GM18907 (cell line): ENCODE results near the gene SLC22A14.
"Not testable (repeated sequence)": the region's sequence is repeated elsewhere in the genome, so short reads cannot be mapped to it uniquely, and the experiment has no call there.

Experiments used
- ATAC-seq: cut with Tn5 transposase; IDR thresholded peaks from one replicate; pipeline ENCODE4 v1.9.1; 2021; ENCODE audit warnings: mild to moderate bottlenecking, moderate library complexity; ENCODE audit not compliant: unreplicated experiment

Gene SLC22A14

GRCh38 chr3:38270606-38271005, 11.5 kb upstream of the SLC22A14 start:
- ATAC-seq = no peak

- ATAC-seq = no peak
Observed at GRCh38 chr3:38271553-38271952, 10.5 kb upstream of the SLC22A14 start.

DNA sequence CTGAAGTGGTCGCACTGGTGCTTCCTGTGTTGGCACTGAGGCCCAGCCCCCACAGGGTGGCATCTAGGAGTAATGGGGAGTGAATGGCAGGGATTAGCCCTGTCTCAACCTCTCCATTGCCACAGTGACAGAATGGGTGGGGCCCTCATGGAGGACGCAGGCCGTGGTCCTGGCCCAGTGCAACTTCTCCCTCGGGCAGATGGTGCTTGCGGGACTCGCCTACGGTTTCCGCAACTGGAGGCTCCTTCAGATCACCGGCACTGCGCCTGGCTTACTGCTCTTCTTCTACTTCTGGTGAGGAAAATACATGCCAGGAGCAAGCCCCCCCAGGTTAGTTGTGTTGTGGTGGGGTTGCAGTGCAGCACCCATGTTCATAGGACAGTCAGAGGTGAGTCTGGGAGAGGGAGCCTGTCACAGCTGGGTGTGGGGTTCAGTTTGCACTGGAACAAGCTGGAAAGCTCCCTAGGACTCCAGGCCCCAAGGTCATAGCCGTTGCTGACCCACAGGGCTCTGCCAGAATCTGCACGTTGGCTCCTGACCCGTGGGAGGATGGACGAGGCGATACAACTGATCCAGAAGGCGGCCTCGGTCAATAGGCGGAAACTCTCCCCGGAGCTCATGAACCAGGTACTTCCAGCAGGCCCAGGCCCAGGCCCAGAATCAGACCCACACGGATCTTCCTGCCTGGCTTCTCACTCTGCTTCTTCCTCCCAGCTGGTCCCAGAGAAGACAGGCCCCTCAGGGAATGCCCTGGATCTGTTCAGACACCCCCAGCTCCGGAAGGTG, 7.0 kb upstream of the SLC22A14 start:
- no peak for ATAC-seq

DNA sequence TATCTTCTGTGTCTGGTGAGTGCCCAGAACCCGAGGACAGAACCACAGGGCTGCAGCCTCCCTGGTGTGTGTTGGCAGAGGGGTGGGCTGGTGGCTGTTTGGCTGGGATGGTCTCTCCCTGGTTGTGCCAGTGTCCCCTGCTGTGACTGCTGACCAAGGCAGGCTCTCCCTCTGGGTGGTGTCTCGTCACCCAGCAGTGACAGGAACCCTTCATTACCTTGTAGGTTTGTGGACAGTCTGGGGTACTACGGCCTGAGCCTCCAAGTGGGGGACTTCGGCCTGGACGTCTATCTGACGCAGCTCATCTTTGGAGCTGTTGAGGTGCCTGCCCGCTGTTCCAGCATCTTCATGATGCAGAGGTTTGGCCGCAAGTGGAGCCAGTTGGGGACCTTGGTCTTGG, 6.4 kb upstream of the SLC22A14 start:
- ATAC-seq = no peak

DNA sequence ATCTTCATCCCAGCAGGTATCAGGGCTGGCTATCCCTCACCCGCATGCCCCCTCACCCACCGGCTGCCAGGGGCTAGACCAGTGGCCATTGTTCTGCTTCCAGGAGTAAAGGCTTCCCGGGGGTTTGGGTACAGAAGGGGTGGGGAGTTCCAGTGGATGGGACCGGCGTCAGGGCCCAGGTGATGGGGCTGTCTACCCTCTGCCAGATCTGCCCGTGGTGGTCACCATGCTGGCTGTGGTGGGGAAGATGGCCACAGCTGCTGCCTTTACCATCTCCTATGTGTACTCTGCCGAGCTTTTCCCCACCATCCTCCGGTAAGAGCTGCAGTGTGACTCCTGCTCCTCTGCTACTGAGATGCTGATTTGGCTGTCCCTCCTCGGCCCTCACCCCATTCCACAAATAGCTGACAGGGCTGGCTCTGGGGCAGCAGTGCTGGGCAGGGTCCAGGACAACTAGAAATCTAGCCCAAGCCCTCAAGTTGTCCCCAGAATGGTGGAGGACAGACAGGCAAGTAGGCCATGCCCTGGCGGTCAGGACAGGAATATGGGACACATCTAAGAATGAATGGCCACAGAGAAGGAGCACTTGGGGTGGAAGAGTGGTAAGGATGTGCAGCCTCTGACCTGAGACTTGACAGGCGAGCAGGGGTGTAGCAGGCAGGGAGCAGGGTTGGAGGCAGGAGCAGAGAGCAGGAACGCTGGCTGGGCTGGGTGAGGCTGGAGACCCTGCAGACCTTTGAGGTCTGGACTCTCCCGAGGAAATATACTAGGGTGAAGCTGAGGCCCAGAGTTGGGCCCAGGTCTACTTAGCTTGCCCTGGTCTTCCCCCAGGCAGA, 5.8 kb upstream of the SLC22A14 start:
- no peak for ATAC-seq

- no peak for ATAC-seq
Observed at GRCh38 chr3:38276917-38277630, 5.0 kb upstream of the SLC22A14 start.

GRCh38 chr3:38278841-38279240, 3.3 kb upstream of the SLC22A14 start:
- ATAC-seq = no peak

DNA sequence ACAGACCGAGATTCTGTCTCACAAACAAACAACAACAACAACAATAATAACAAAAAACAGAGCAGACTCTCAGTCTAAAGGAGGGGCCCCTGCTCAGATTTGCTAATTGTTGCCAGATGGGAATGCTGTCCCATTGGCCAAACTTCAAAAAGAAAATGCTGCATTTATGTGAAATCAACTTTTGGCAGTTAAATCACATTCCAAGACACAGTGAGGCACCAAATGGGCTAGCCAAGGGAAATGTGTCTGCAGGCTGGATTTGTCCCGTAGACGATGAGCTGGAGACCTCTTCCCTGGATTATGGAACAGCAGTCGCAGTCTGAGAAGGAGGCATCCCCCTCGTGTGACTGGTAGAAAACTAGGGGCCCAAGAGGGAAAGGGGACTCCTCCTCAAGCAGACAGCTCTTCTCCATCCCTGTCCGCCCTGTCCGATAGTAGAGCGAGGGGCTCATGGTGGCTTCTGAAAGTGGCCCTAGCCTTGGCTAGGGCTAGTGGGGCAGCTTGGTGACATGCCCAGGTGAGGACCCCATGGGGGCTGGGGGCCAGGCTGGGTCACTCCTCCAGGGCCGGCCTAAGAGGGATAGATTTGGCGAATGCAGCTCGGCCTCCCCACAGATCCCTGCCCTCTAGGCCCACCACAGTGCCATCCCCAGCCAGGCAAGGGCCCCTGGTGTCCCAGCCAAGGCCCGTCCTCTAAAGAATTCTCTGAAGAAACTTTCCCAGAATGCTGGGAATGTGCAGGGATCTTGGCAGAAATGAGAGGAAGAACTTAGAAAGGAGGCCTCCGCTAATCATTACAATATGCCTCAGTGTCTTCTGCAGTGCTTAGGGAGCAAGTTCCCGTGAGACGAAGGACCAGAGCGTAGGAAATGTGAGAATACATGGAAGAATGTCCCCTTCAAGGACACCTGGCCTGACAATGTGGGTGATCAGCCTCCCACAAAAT, 2.0 kb downstream of the SLC22A14 start:
- no peak for ATAC-seq

DNA sequence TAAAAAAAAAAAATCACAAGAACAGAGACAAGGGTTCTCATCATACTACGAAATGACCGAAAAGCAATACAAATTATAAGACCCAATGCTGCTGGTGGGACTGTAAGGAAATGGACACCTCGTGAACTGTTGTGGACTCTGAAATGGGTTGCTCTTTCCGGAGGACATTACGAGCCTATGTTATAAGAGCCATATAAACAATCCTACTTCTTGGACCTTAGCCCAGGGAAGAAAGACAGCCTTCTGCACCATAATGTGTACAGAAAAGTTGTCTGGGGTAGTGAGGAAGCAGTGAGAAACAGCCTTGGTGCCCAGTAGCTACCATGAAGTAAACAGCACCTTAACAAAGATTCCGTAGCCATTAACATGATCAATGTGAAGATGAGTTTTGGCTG, 2.7 kb downstream of the SLC22A14 start:
- ATAC-seq = no peak

DNA sequence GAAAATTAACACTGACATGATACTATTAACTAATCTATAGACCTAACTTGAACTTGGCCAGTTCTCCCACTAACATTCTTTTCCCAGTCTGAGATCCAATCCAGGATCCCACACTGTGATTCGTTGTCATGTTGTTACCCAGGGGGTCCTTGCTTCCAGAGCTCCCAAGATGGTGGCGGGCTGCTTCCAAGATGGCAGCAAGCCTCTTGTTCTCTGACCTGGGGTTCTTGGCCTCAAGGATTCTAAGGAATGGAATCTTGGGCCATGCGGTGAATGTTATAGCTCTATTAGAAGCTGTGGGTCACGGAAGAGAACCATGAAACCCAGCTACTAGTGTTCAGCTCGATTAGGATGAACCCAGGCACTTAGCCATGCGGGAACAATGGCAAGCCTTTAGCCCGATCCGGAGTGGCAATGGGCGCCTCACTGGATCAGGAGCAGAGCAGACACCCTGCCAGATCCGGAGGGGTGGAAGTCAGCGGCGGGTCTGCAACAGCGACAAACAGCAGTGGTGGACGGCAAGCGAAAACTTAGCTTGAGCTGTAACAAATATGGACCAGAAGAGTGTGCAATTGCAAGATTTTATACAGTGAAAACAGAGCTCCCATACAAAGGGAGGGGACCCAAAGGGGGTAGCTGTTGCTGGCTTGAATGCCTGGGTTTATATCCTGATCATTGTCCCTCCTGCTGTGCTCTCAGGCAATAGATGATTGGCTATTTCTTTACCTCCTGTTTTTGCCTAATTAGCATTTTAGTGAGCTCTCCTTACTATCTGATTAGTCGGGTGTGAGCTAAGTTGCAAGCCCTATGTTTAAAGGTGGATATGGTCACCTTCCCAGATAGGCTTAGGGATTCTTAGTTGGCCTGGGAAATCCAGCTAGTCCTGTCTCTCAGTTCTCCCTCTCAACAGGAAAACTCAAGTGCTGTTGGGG, 7.5 kb downstream of the SLC22A14 start:
- ATAC-seq = not testable (repeated sequence)

GRCh38 chr3:38297053-38297452, 15.0 kb downstream of the SLC22A14 start:
- ATAC-seq = not testable (repeated sequence)

DNA sequence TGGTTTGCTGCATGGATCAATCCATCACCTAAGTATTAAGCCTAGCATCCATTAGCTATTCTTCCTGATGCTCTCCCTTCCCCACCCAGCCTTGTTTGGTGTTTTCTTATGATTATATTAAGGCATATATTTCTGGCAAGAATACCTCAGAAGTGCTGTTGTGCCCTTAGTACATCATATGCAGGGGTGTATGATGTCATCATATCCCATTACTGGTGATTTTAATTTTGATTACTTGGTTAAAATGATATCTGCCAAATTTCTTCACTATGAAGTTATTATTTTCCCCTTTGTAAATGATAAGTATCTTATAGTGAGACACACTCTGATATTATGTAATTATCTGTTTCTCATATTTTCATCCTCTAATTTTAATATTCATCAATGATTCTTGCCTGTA, 15.4 kb downstream of the SLC22A14 start:
- no peak for ATAC-seq

GRCh38 chr3:38297947-38298711, 16.0 kb downstream of the SLC22A14 start:
- no peak for ATAC-seq

GRCh38 chr3:38306941-38307340, 24.8 kb downstream of the SLC22A14 start:
- no peak for ATAC-seq

DNA sequence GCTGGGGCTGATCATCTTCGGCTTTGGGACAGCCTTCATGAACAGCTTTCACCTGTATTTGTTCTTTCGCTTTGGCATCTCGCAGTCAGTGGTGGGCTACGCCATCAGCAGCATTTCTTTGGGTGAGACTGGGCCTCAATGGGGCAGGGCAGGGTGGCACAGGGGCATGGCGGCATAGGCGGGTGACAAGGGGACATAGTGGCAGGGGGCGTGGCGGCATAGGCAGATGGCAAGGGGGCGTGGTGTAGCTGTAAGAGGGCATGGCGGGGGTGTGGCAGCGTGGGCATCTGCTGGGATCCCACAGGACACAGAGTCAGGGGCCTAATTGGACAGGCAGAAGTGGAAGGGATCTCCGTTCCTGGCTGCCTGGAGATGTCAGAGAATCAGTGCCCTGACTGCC, 25.5 kb downstream of the SLC22A14 start:
- ATAC-seq = no peak

GRCh38 chr3:38308456-38308855, 26.4 kb downstream of the SLC22A14 start:
- ATAC-seq = no peak

DNA sequence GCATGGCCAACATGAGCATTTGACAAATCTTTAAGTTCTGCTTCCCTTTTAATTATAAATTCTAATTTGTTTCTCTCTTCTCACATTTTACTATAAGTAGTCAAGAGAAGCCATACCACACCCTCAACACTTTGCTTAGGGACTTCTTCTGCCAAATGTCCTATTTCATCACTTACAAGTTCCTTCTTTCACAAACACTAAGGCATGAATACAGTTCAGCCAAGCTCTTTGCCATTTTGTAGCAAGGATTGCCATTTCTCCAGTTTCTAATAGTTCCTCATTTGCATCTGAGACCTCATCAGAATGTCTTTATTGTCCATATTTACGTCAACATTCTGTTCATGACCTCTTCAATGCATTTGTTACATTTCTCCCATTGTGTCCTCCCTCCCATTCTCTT, 29.4 kb downstream of the SLC22A14 start:
- no peak for ATAC-seq

- no peak for ATAC-seq
Observed at GRCh38 chr3:38311941-38312340, 29.8 kb downstream of the SLC22A14 start.

DNA sequence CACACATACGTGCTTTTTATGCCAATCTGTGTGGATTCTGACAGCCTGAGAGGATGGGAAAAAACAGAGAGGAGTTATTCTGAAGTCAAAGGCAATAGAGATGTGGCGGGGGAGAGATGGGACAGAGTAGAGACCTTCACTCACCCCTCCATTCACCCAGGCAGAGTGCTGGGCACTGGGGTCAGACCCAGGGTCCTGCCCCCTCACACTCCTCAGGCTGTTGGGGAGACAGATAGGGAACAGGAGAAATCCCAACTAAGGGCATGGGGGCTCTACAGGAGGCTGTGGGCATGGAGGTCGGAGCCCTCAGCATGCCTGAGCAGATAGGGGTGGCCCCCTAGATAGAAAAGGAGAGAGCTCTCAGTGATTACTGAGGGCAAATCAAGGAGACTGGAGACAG, 30.3 kb downstream of the SLC22A14 start:
- no peak for ATAC-seq
